ENCODE measurements around the gene RAI1. TPM values are rescaled to one million over a fixed set of nuclear protein-coding genes. Genes with fewer than 3 reads are reported as not detected.
A peak's percentile ranks its signal among the peaks of the same experiment; 100 is the strongest.

Gene RAI1
- total RNA-seq, 1 donor from 2014 or later = 6.0 TPM

- no peak for DNase-seq (ENCODE audit: low read depth in 2 of 2)
Measured at GRCh38 chr17:17782523-17783115, 101.4 kb downstream of the RAI1 start.

- DNase-seq (ENCODE audit: low read depth in 2 of 2) = peak in 1 of 2 donors; percentile 34
Measured at GRCh38 chr17:17783116-17783824, 102.0 kb downstream of the RAI1 start.

DNA sequence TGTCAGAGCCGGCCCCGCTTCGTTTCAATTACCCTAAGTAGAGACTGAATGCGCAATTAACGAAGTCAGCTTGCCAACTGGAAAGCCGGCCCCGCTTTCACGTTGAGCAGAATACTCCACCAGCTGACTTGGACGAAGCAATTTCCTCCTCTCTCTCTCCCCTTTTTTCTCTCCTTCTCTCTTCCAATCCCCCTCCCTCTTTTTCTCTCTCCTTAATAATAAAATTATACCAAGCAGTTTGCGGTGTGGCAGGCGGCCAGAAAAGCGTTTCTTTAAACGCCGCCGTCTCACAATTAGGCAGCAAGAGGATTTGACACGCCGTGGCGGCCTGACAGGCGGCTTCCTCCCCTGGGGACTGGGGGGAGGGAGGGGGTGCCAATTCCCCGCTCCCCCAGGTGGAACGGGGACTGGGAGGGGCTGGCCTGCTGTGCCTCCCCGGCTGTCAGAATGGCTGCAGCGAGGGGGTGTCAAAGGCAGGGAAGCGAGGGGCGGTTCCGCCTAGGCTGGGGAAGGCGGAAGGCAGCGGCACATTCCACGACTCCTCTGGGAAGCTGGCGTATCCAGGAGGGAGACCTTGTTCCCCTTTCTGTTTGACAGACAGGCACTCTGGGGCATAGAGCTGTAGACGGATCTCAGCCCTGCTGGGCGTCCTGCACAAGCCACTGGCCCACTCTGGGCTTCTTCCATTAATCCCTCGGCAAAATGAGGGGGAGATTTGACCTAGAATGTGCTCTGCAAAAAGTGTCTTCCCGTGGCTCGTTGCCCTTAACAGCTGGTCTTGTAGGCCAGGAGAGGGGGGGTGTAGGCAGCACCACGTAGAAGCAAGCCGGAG lies 102.8 kb downstream of the RAI1 start:
- DNase-seq (ENCODE audit: low read depth in 2 of 2) = peak in 1 of 2 donors; percentile 28

- no peak for DNase-seq (ENCODE audit: low read depth in 2 of 2)
Measured at GRCh38 chr17:17784657-17785267, 103.5 kb downstream of the RAI1 start.

DNA sequence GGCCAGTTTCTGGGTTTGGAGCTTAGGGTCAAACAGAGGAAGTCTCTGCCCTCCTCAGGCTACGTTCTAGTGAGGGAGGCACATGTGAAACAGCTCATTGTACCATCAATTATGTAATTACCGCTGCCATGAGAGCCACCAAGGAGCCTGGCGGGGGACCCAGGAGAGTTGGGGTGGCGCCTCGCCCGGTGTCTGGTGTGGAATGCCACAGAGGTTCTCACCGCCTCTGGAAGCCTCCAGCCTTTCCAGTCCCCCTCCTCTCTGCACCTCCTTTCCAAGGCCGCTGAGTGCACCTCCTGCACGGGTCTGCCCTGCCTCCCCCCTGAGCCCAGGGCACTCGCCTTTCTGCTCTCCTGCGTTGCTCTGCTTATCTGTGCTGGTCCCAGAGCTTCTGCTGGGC lies 104.1 kb downstream of the RAI1 start:
- DNase-seq (ENCODE audit: low read depth in 2 of 2) = no peak

- no peak for DNase-seq (ENCODE audit: low read depth in 2 of 2)
Measured at GRCh38 chr17:17786998-17787397, 105.7 kb downstream of the RAI1 start.

GRCh38 chr17:17787568-17787967 lies 106.3 kb downstream of the RAI1 start:
- no peak for DNase-seq (ENCODE audit: low read depth in 2 of 2)

DNA sequence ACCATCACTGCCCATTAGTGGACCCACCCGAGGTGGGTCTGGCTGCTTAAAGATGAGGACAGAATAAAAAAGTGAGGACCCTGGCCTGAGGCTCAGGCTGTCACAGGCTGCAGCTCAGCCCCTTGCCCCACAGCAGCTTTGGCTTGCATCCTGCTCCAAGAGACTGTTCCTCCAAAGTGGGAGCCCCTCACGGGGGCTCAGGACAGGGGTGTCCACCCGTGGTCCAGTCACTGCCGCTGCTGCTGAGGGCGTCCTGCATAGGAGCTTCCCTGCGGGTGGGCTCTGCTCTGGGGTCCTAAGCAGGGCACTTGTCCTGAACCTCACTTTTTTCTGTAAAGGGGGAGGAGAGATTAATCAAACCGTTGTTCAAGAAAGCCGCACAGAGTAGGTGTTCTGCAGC lies 107.7 kb downstream of the RAI1 start:
- DNase-seq (ENCODE audit: low read depth in 2 of 2) = no peak

- DNase-seq (ENCODE audit: low read depth in 2 of 2) = no peak
Measured at GRCh38 chr17:17789410-17789809, 108.2 kb downstream of the RAI1 start.

DNA sequence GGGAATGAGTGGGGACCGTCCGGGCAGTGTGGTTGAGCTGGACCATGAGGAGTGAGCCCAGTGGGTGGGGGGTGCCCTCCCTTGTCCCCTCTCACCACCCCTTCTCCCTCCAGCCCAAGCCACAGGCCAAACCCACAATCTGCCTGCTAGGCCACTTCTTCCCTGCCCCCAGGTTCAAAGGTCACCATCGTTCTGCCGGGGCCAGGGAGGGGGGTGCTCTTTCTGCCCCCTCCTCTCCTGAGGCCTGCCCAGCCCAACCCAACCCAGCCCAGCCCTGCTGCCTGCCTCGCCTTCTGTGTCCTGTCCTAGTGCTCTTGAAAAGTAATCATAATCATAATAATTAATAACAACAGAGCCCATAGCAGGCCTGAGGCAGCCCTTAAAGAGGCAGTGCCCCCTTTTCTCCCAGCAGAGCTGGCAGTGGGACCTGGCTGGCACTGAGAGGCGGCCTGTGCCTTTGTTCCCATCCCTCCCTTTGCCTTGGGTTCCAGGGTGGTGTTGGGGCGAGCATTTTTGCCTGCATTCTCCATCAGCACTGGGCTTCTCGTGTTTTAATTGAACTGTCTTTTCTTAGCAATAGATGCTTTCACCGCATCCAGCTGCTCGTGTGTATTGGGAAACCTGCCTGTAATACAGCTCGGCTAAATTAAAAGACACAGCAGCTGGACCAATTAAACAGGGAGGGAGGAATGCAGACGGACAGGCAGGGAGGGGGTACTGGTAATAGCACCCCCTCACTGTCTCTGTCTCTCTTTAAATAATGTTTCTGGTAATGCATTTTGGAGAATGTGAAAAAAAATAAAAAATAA lies 108.8 kb downstream of the RAI1 start:
- no peak for DNase-seq (ENCODE audit: low read depth in 2 of 2)

DNA sequence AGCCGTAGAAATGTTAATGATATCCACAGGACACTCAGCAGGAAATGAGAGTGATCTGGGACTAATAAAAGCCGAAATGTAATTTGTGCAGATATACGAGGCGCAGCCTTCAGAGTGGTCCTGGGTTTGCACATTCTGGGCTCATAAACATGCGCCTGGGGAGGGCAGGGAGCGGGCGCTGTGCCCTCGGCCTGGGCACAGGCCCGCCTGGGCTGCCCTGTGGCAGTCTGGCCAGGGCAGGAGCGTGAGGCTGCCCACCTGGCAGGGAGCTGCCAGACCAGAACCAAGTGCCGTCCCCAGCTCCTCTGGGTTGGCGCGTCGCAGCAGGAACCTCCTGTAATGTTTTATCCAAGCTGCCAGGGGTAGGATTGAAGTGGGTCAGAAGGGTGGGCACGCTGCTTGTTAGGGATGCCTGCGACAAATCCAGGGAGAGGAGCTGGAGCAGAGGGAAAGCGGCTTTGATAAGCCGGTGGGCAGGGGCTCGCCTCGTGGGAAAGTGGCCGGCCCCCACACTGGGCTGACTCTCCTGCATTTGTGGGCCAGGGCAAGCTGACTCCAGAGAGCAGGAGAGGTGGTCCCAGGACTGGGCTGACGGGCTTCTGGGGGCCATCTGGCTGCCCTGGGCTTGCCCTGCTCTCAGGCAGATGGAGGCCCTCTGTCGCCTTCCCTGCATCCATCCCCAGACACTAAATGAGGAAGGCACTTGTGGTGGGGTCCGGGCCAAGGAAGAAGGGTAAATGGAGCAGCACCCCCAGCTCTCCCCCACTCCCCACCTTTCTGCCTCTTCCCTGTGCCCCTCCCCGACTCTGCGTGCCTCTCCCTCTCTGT lies 109.6 kb downstream of the RAI1 start:
- no peak for DNase-seq (ENCODE audit: low read depth in 2 of 2)

DNA sequence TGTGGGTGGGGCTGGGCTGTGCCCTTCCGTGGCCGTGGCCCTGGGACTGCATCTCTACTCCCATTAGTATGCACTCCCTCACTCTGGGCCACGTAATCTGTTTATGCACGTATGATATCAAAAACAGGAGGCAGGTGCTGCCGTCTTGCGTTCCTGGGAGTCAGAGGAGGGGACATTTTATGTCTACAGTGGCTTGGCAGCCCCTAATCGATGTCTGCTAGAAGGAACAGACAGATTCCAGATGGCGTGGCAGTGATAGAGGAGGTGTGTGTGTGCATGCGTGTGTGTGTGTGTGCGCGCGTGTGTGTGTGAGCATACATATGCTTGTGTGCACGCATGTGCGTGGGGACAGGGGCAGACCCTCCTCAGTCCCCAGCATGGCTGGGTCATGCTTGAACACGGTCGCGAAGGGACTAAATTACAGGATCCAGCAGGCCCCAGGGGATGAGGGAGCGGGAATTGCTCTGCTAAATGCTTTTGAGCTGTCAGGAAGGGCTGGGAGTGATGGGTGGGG lies 110.8 kb downstream of the RAI1 start:
- DNase-seq (ENCODE audit: low read depth in 2 of 2) = no peak

DNA sequence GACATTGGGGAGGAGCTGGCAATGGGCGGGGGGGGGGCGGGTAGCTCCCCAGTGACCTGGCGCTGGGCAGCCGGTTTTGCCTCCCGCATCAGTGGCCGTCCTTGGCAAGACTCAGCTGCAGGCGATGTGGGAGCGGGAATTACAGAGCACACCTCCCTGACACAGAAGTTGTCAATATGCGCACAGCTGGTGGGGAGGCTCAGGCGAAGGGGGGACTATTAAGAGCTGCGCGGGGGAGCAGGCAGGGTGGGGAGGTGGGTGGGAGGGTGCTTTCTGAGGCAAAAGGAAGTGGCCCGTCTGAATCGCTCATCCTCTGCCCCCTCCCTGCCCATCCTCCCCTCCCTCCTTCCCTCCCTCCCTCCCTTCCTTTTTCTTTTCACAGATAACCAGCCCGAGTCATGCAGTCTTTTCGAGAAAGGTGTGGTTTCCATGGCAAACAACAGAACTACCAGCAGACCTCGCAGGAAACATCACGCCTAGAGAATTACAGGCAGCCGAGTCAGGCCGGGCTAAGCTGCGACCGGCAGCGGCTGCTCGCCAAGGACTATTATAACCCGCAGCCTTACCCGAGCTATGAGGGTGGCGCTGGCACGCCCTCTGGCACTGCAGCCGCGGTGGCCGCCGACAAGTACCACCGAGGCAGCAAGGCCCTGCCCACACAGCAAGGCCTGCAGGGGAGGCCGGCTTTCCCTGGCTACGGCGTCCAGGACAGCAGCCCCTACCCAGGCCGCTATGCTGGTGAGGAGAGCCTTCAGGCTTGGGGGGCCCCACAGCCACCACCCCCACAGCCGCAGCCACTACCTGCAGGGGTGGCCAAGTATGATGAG lies 111.5 kb downstream of the RAI1 start:
- peak; percentile 23 to 75 for DNase-seq (ENCODE audit: low read depth in 2 of 2)

- DNase-seq (ENCODE audit: low read depth in 2 of 2) = no peak
Measured at GRCh38 chr17:17793378-17794214, 112.3 kb downstream of the RAI1 start.

DNA sequence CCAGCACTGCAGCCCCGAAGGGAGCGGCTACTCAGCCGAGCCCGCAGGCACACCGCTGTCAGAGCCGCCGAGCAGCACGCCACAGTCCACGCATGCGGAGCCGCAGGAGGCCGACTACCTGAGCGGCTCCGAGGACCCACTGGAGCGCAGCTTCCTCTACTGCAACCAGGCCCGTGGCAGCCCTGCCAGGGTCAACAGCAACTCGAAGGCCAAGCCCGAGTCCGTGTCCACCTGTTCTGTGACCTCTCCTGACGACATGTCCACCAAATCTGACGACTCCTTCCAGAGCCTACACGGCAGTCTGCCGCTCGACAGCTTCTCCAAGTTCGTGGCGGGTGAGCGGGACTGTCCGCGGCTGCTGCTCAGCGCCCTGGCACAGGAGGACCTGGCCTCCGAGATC lies 113.1 kb downstream of the RAI1 start:
- DNase-seq (ENCODE audit: low read depth in 2 of 2) = no peak

GRCh38 chr17:17795296-17795695 lies 114.0 kb downstream of the RAI1 start:
- no peak for DNase-seq (ENCODE audit: low read depth in 2 of 2)

DNA sequence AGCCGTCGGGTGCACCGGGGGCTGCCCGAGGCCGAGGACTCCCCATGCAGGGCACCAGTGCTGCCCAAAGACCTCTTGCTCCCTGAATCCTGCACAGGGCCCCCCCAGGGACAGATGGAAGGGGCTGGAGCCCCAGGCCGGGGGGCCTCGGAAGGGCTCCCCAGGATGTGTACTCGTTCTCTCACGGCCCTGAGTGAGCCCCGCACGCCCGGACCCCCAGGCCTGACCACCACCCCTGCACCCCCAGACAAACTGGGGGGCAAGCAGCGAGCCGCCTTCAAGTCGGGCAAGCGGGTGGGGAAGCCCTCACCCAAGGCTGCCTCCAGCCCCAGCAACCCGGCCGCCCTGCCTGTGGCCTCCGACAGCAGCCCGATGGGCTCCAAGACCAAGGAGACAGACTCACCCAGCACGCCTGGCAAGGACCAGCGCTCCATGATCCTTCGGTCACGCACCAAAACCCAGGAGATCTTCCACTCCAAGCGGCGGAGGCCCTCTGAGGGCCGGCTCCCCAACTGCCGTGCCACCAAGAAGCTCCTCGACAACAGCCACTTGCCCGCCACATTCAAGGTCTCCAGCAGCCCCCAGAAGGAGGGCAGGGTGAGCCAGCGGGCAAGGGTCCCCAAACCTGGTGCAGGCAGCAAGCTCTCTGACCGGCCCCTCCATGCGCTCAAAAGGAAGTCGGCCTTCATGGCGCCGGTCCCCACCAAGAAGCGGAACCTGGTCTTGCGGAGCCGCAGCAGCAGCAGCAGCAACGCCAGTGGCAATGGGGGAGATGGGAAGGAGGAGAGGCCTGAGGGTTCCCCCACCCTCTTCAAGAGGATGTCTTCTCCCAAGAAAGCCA lies 114.9 kb downstream of the RAI1 start:
- DNase-seq (ENCODE audit: low read depth in 2 of 2) = no peak

GRCh38 chr17:17796787-17797061 lies 115.5 kb downstream of the RAI1 start:
- DNase-seq (ENCODE audit: low read depth in 2 of 2) = no peak
